ENCODE results near the gene ANKRD13D. TPM values are rescaled to one million over a fixed set of nuclear protein-coding genes. Genes with fewer than 3 reads are reported as not detected.

Gene ANKRD13D
- total RNA-seq, 2 donors from 2014 or later, result 66.6 to 101 TPM

GRCh38 chr11:67320011-67320410, 30.9 kb downstream of the ANKRD13D start:
- H3K4me3 ChIP-seq, result no peak overlapping the region
- no peak overlapping the region for H3K27ac ChIP-seq
- H3K9me3 ChIP-seq, result no peaks in the 10 kb centered on the region
- no peaks in the 10 kb centered on the region for H3K36me3 ChIP-seq
- DNase-seq (ENCODE audit: low spot score) (no peak), ATAC-seq (ENCODE audit: insufficient number of reproducible peaks, low FRiP score, low read depth) (no peak)
- H3K27me3 ChIP-seq (replicated peaks; ENCODE audit: insufficient read depth), result no peaks in the 10 kb centered on the region
- H3K4me1 ChIP-seq (ENCODE audit: control insufficient read depth in 1 of 2, low read depth in 2 of 2), result peaks cover 0 to 20% of the 10 kb centered on the region in 2 donors
- no peak for TF ChIP-seq CTCF (IDR thresholded peaks at IDR 0.05)

GRCh38 chr11:67320691-67321090, 31.6 kb downstream of the ANKRD13D start:
- H3K9me3 ChIP-seq, result no peaks in the 10 kb centered on the region
- peaks cover 0 to 20% of the 10 kb centered on the region in 2 donors for H3K4me1 ChIP-seq (ENCODE audit: control insufficient read depth in 1 of 2, low read depth in 2 of 2)
- no peak overlapping the region for H3K4me3 ChIP-seq
- no peaks in the 10 kb centered on the region for H3K27me3 ChIP-seq (replicated peaks; ENCODE audit: insufficient read depth)
- TF ChIP-seq CTCF (IDR thresholded peaks at IDR 0.05), result no peak
- DNase-seq (ENCODE audit: low spot score), result no peak
- no peaks in the 10 kb centered on the region for H3K36me3 ChIP-seq
- no peak overlapping the region for H3K27ac ChIP-seq
- ATAC-seq (ENCODE audit: insufficient number of reproducible peaks, low FRiP score, low read depth), result no peak

- DNase-seq (ENCODE audit: low spot score) (no peak), ATAC-seq (ENCODE audit: insufficient number of reproducible peaks, low FRiP score, low read depth) (no peak)
- Histone ChIP-seq H3K36me3 (no peaks in the 10 kb centered on the region), H3K27ac (no peak overlapping the region), H3K9me3 (no peaks in the 10 kb centered on the region), H3K4me3 (no peak overlapping the region), H3K4me1 (ENCODE audit: control insufficient read depth in 1 of 2, low read depth in 2 of 2) (peaks cover 0 to 19% of the 10 kb centered on the region in 2 donors), H3K27me3 (replicated peaks; ENCODE audit: insufficient read depth) (no peaks in the 10 kb centered on the region)
- TF ChIP-seq CTCF (IDR thresholded peaks at IDR 0.05), result no peak
Measured at GRCh38 chr11:67321313-67321871, 32.3 kb downstream of the ANKRD13D start.

- Histone ChIP-seq H3K4me1 (ENCODE audit: control insufficient read depth in 1 of 2, low read depth in 2 of 2) (peaks cover 0 to 13% of the 10 kb centered on the region in 2 donors), H3K27me3 (replicated peaks; ENCODE audit: insufficient read depth) (no peaks in the 10 kb centered on the region), H3K27ac (no peak overlapping the region), H3K9me3 (no peaks in the 10 kb centered on the region), H3K36me3 (no peaks in the 10 kb centered on the region), H3K4me3 (no peak overlapping the region)
- no peak for TF ChIP-seq CTCF (IDR thresholded peaks at IDR 0.05)
- no peak for ATAC-seq (ENCODE audit: insufficient number of reproducible peaks, low FRiP score, low read depth)
- DNase-seq (ENCODE audit: low spot score), result no peak
Measured at GRCh38 chr11:67322049-67322448, 32.9 kb downstream of the ANKRD13D start.

- no peak for TF ChIP-seq CTCF (IDR thresholded peaks at IDR 0.05)
- DNase-seq (ENCODE audit: low spot score), result no peak
- Histone ChIP-seq H3K27ac (no peak overlapping the region), H3K27me3 (replicated peaks; ENCODE audit: insufficient read depth) (no peaks in the 10 kb centered on the region), H3K36me3 (no peaks in the 10 kb centered on the region), H3K9me3 (no peaks in the 10 kb centered on the region), H3K4me3 (no peak overlapping the region), H3K4me1 (ENCODE audit: control insufficient read depth in 1 of 2, low read depth in 2 of 2) (peaks cover 0 to 8% of the 10 kb centered on the region in 2 donors)
- ATAC-seq (ENCODE audit: insufficient number of reproducible peaks, low FRiP score, low read depth), result no peak
Measured at GRCh38 chr11:67323526-67323925, 34.4 kb downstream of the ANKRD13D start.

Measured in thoracic aorta (tissue), 2 donors.